HepG2 (cell line): ENCODE results near the gene GPRC5D. TPM values are rescaled to one million over a fixed set of nuclear protein-coding genes. Genes with fewer than 3 reads are reported as not detected.

Experiments used
- ATAC-seq: fragments of 200-7000 bp; cut with Tn5 transposase; 3 replicates; pipeline ENCODE4 v1.9.1; 2020; ENCODE audit warnings: mild to moderate bottlenecking, moderate library complexity
- BruUV-seq: library from RNA; stranded (reverse); fragments of 400-500 nt; replicated peaks from 2 replicates; lab custom pipeline; 2021; lab: Mats Ljungman, UMichigan
- CTCF ChIA-PET: fragments of 300-600 bp; formaldehyde crosslinking; extraction: SDS; loops from one replicate; lab custom pipeline; 2021; ENCODE audit warnings: low total read pairs, inconsistent platforms, low intra/inter-chr PET ratio; lab: Yijun Ruan, JAX
- POLR2A ChIA-PET: fragments of 350-600 bp; sonication (Branson Sonifier 250); formaldehyde crosslinking; loops from one replicate; lab custom pipeline; 2020; ENCODE audit warnings: antibody characterized with exemption, inconsistent platforms; lab: Yijun Ruan, JAX
- DNase-seq: peaks from one replicate; pipeline ENCODE4 v3.0.0-alpha.2; 2015; ENCODE audit warnings: low spot score
- FAIRE-seq: peaks from 3 replicates; lab custom pipeline; 2011; peaks lifted over from hg19 to GRCh38; lab: Jason Lieb, UNC
- H2AFZ ChIP-seq: one replicate; pipeline ENCODE4 v1.6.1; 2011; ENCODE audit warnings: low read length, inconsistent platforms
- H3K27ac ChIP-seq: fragments of 300-600 bp; 3 replicates; pipeline ENCODE4 v1.8.0; 2011; ENCODE audit warnings: mixed run types, mild to moderate bottlenecking, mixed read lengths, low read length, inconsistent platforms; ENCODE audit not compliant: insufficient read depth; ENCODE audit errors: extremely low read length
- H3K27me3 ChIP-seq, 2 experiments: fragments of 200-600 bp in 1 of 2; 2 replicates in 1 of 2; 3 replicates in 1 of 2; pipeline versions ENCODE4 v1.6.0 to v1.8.0; 2011; ENCODE audit warnings: low read length in 2 of 2, mild to moderate bottlenecking in 2 of 2, moderate library complexity in 2 of 2, inconsistent platforms in 1 of 2; ENCODE audit not compliant: insufficient read depth in 2 of 2, control insufficient read depth in 1 of 2
- H3K36me3 ChIP-seq, 2 experiments: fragments of 200-600 bp in 1 of 2; replicated peaks in 1 of 2; 2 replicates in 1 of 2; 3 replicates in 1 of 2; pipeline versions ENCODE4 v1.5.1 to v1.8.0; 2011; ENCODE audit warnings: low read length in 2 of 2, inconsistent platforms in 1 of 2; ENCODE audit not compliant: insufficient read depth in 2 of 2, control insufficient read depth in 1 of 2
- H3K4me1 ChIP-seq: 2 replicates; pipeline ENCODE4 v1.5.1; 2012; ENCODE audit warnings: low read length, inconsistent platforms; ENCODE audit not compliant: insufficient read depth
- H3K4me2 ChIP-seq: 2 replicates; pipeline ENCODE4 v1.6.0; 2011; ENCODE audit warnings: low read depth, low read length, inconsistent platforms
- H3K4me3 ChIP-seq, 3 experiments: fragments of 200-600 bp in 1 of 3; sonication (generic), shearing (Covaris generic) in 1 of 3; replicated peaks in 1 of 3; 2 replicates each; pipeline ENCODE4 v1.5.1; 2011 to 2016; ENCODE audit warnings: low read length in 3 of 3, inconsistent platforms in 2 of 3, low read depth in 2 of 3, mild to moderate bottlenecking in 2 of 3, control low read depth in 1 of 3, mixed read lengths in 1 of 3; ENCODE audit not compliant: insufficient read depth in 1 of 3
- H3K79me2 ChIP-seq: one replicate; pipeline ENCODE4 v1.6.1; 2011; ENCODE audit warnings: low read length, inconsistent platforms; ENCODE audit not compliant: insufficient read depth
- H3K9ac ChIP-seq: 2 replicates; pipeline ENCODE4 v1.6.0; 2011; ENCODE audit warnings: mild to moderate bottlenecking, low read depth, low read length, inconsistent platforms; ENCODE audit not compliant: insufficient read depth
- H3K9me3 ChIP-seq: 2 replicates; pipeline ENCODE4 v1.5.1; 2012; ENCODE audit warnings: mild to moderate bottlenecking, low read length
- H4K20me1 ChIP-seq: 2 replicates; pipeline ENCODE4 v1.6.0; 2011; ENCODE audit warnings: inconsistent platforms, mild to moderate bottlenecking, low read length, moderate library complexity; ENCODE audit not compliant: insufficient read depth
- BHLHE40 ChIP-seq: IDR thresholded peaks from 2 replicates; pipeline ENCODE4 v1.6.1; 2011; ENCODE audit warnings: low read length, improper control_type of control experiment
- DNMT1 ChIP-seq: sonication (generic); formaldehyde crosslinking; IDR thresholded peaks from 2 replicates; pipeline ENCODE4 v1.5.1; 2020; ENCODE audit warnings: mild to moderate bottlenecking, missing genetic modification reagents
- FOXM1 ChIP-seq: sonication (generic); formaldehyde crosslinking; IDR thresholded peaks from 2 replicates; pipeline ENCODE4 v1.5.0; 2020; ENCODE audit warnings: missing genetic modification reagents
- GFI1 ChIP-seq: sonication (generic); formaldehyde crosslinking; IDR thresholded peaks from 2 replicates; pipeline ENCODE4 v1.5.0; 2020; ENCODE audit warnings: missing genetic modification reagents, mild to moderate bottlenecking, borderline replicate concordance
- GMEB2 ChIP-seq: IDR thresholded peaks from 2 replicates; pipeline ENCODE4 v1.6.1; 2016; ENCODE audit warnings: missing biosample characterization, missing genetic modification reagents, low read depth
- KDM5B ChIP-seq: sonication (generic); formaldehyde crosslinking; IDR thresholded peaks from 2 replicates; pipeline ENCODE4 v1.4.0; 2020; ENCODE audit warnings: missing genetic modification reagents, mild to moderate bottlenecking, borderline replicate concordance
- MEF2D ChIP-seq: sonication (generic); formaldehyde crosslinking; IDR thresholded peaks from 2 replicates; pipeline ENCODE4 v1.5.1; 2020; ENCODE audit warnings: mild to moderate bottlenecking, missing genetic modification reagents
- MTF1 ChIP-seq: sonication (generic); formaldehyde crosslinking; IDR thresholded peaks from 2 replicates; pipeline ENCODE4 v1.5.0; 2020; ENCODE audit warnings: missing genetic modification reagents
- NR2F2 ChIP-seq: IDR thresholded peaks from 2 replicates; pipeline ENCODE4 v1.6.1; 2012; ENCODE audit warnings: low read depth, inconsistent platforms, borderline replicate concordance
- RFXANK ChIP-seq: IDR thresholded peaks from 2 replicates; pipeline ENCODE4 v1.6.1; 2016
- SRY ChIP-seq: sonication (generic); formaldehyde crosslinking; IDR thresholded peaks from 2 replicates; pipeline ENCODE4 v1.8.0; 2022; ENCODE audit warnings: mild to moderate bottlenecking, missing genetic modification reagents
- SSRP1 ChIP-seq: IDR thresholded peaks from 2 replicates; pipeline ENCODE4 v1.6.1; 2016; ENCODE audit warnings: control low read depth
- ZNF317 ChIP-seq: sonication (generic); formaldehyde crosslinking; IDR thresholded peaks from 2 replicates; pipeline ENCODE4 v1.5.0; 2020; ENCODE audit warnings: mild to moderate bottlenecking, missing genetic modification reagents
- ZNF451 ChIP-seq: sonication (generic); formaldehyde crosslinking; IDR thresholded peaks from 2 replicates; pipeline ENCODE4 v1.5.0; 2020; ENCODE audit warnings: mild to moderate bottlenecking, missing genetic modification reagents
- ZNF670 ChIP-seq: sonication (generic); formaldehyde crosslinking; IDR thresholded peaks from 2 replicates; pipeline ENCODE4 v1.8.0; 2022; ENCODE audit warnings: mild to moderate bottlenecking, missing genetic modification reagents, borderline replicate concordance
- WGBS: methylation state at CpG from one replicate; pipeline ENCODE4 v1.1.6; 2017; ENCODE audit warnings: low lambda C conversion rate; 5-methylcytosine and 5-hydroxymethylcytosine counted together
- in situ Hi-C: cut with HindIII; loops from 2 replicates; pipeline ENCODE4 v1.10.0; 2017; ENCODE audit warnings: low pct_unique_long_range_greater_than_20kb; ENCODE audit not compliant: extremely low pct_ligation_motif_present
- intact Hi-C: fragments of 100-400 bp; cut with micrococcal nuclease; formaldehyde crosslinking; loops from one replicate; pipeline ENCODE4 v1.10.0; 2022; ENCODE audit not compliant: unreplicated experiment
- polyA plus RNA-seq, 8 experiments: library from polyadenylated mRNA; depleted of rRNA in 3 of 8; stranded (reverse) in 7 of 8; unstranded in 1 of 8; fragments of >200 nt; fragmentation: Illumina TruSeq in 4 of 8; extraction: Trizol in 4 of 8; gene quantifications; 2 replicates each; pipeline versions ENCODE4 v1.2.1 to v1.2.3, GENCODE V29; 2011 to 2016; ENCODE audit warnings: low read depth in 4 of 8, missing spikeins in 1 of 8, mixed read lengths in 1 of 8; ENCODE audit not compliant: insufficient read depth in 1 of 8
- total RNA-seq, 5 experiments: library from RNA; depleted of rRNA; stranded (reverse); fragments of >200 nt; fragmentation: Illumina TruSeq; extraction: Trizol; gene quantifications; 2 replicates each; pipeline ENCODE4 v1.2.3, GENCODE V29; 2016; ENCODE audit warnings: low read depth in 1 of 5
- TF ChIP-seq, protein P1 (sequence below): IDR thresholded peaks from 2 replicates; pipeline ENCODE4 v1.6.1; 2016
- TF ChIP-seq, protein P2 (sequence below): sonication (generic); formaldehyde crosslinking; IDR thresholded peaks from 2 replicates; pipeline ENCODE4 v1.4.0; 2020; ENCODE audit warnings: low read depth, mild to moderate bottlenecking, missing genetic modification reagents
- TF ChIP-seq, protein P3 (sequence below): fragments of 450-650 bp; IDR thresholded peaks from 2 replicates; pipeline ENCODE4 v1.6.1; 2017

Gene GPRC5D
- total and polyA plus RNA-seq, 2 of the 13 experiments (the other 11 are each of a cell fraction or from before 2014, with no cell fraction given): not detected

- no peak for TF ChIP-seq GMEB2
- TF ChIP-seq, protein P1, sequence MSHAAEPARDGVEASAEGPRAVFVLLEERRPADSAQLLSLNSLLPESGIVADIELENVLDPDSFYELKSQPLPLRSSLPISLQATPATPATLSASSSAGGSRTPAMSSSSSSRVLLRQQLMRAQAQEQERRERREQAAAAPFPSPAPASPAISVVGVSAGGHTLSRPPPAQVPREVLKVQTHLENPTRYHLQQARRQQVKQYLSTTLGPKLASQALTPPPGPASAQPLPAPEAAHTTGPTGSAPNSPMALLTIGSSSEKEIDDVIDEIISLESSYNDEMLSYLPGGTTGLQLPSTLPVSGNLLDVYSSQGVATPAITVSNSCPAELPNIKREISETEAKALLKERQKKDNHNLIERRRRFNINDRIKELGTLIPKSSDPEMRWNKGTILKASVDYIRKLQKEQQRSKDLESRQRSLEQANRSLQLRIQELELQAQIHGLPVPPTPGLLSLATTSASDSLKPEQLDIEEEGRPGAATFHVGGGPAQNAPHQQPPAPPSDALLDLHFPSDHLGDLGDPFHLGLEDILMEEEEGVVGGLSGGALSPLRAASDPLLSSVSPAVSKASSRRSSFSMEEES (CRISPR knock-in tag): no peak
- TF ChIP-seq, all 625 proteins: peak for 0
Measured at GRCh38 chr12:12929696-12930095, 22.3 kb downstream of the GPRC5D start (continued).

DNA sequence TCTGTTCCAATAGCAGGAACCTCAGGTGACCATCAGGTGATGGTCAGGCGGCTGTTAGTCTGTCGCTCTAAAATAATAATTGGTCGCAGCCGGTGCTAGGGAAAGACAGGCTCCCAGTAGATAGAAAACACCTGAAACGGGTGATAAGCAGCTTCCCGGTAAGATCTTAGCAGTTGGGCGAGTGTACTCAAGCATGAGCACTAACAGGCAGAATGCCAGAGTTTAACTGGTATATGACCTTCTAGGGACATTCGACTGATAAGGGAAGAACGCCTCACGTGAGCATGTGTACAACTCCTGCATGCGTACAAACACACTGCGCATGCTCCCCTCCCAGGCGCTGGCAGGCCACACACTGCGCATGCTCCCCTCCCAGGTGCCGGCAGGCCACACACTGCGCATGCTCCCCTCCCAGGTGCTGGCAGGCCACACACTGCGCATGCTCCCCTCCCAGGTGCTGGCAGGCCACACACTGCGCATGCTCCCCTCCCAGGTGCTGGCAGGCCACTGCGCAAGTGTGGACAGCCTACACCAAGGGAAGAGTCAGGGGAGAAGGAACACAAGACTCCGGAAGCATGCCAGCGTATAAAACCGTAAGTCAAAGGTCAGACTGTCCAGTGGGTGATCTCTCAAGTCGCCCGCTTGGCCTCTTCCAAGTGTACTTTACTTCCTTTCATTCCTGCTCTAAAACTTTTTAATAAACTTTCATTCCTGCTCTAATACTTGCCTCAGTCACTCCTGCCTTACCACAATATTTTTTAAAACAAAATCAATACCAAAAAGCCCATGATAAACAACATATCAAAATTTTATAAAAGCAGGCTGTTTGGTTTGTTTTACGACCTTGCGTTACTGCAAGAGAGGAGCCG lies 24.5 kb downstream of the GPRC5D start:
- H3K4me1 ChIP-seq: peaks cover 15% of the 10 kb centered on the region
- FAIRE-seq: peak; percentile 87
- ChIA-PET POLR2A (interaction anchor here (1.0 kb wide), 1 partner anchor 20 kb away, joined by 5 read pairs; no protein-coding TSS in a partner anchor), CTCF (no interaction called here)
- 6% methylated on average over 20 of the region's 27 CpGs for WGBS
- no peaks in the 10 kb centered on the region for H3K27me3 ChIP-seq
- H3K4me3 ChIP-seq: peak overlapping the region; percentile 50 to 89 (median 72)
- BruUV-seq: TSS peak; percentile 96
- H3K9ac ChIP-seq: peak overlapping the region; percentile 81
- H4K20me1 ChIP-seq: no peaks in the 10 kb centered on the region
- peaks cover 0 to 6% of the 10 kb centered on the region in 2 experiments; a peak in 1 of 5 replicates for H3K36me3 ChIP-seq
- H3K79me2 ChIP-seq: no peaks in the 10 kb centered on the region
- H3K27ac ChIP-seq: peak overlapping the region; percentile 76
- intact Hi-C loops: loop anchor here (10.0 kb wide), 1 partner anchor 177 kb away; the partner anchor contains the start of gene GSG1
- H2AFZ ChIP-seq: peak overlapping the region; percentile 94
- H3K9me3 ChIP-seq: no peaks in the 10 kb centered on the region
- peak; percentile 97 for ATAC-seq
- in situ Hi-C loops: no loop called here
- DNase-seq: peak; percentile 95
- H3K4me2 ChIP-seq: peak overlapping the region; percentile 75
- TF ChIP-seq, protein P2, sequence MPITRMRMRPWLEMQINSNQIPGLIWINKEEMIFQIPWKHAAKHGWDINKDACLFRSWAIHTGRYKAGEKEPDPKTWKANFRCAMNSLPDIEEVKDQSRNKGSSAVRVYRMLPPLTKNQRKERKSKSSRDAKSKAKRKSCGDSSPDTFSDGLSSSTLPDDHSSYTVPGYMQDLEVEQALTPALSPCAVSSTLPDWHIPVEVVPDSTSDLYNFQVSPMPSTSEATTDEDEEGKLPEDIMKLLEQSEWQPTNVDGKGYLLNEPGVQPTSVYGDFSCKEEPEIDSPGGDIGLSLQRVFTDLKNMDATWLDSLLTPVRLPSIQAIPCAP (CRISPR knock-in tag): no peak
- TF ChIP-seq ZNF670 (CRISPR knock-in tag) (no peak), GFI1 (CRISPR knock-in tag) (no peak), ZNF451 (CRISPR knock-in tag) (peak; percentile 85), RFXANK (CRISPR knock-in tag) (no peak), KDM5B (peak; percentile 28; the same call in 1 of the 2 replicates), FOXM1 (CRISPR knock-in tag) (no peak), SRY (CRISPR knock-in tag) (0 out of 2 replicates have a peak, but pooled peaks have one; percentile 58), NR2F2 (peak; percentile 44; the same call in 1 of the 2 replicates), MTF1 (CRISPR knock-in tag) (no peak), DNMT1 (CRISPR knock-in tag) (no peak), ZNF317 (peak; percentile 81; the same call in 1 of the 2 replicates), SSRP1 (CRISPR knock-in tag) (0 out of 2 replicates have a peak, but pooled peaks have one; percentile 21), MEF2D (CRISPR knock-in tag) (peak; percentile 56; the same call in 1 of the 2 replicates), BHLHE40 (peak; percentile 99)
- TF ChIP-seq, protein P3, sequence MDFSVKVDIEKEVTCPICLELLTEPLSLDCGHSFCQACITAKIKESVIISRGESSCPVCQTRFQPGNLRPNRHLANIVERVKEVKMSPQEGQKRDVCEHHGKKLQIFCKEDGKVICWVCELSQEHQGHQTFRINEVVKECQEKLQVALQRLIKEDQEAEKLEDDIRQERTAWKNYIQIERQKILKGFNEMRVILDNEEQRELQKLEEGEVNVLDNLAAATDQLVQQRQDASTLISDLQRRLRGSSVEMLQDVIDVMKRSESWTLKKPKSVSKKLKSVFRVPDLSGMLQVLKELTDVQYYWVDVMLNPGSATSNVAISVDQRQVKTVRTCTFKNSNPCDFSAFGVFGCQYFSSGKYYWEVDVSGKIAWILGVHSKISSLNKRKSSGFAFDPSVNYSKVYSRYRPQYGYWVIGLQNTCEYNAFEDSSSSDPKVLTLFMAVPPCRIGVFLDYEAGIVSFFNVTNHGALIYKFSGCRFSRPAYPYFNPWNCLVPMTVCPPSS: no peak
